DOHH2 (cell line): ENCODE data around the gene ANTXR1.

Experiments
- CTCF ChIP-seq: fragments of 200-600 bp; sonication (generic); IDR thresholded peaks from one replicate; pipeline ENCODE4 v1.5.1; 2014; ENCODE audit warnings: antibody characterized with exemption, mild to moderate bottlenecking, low read depth, low read length; ENCODE audit not compliant: poor library complexity, severe bottlenecking
- EZH2phosphoT487 ChIP-seq: fragments of 200-600 bp; sonication (generic); IDR thresholded peaks from 2 replicates; pipeline ENCODE4 v1.6.1; 2017; ENCODE audit warnings: borderline replicate concordance, mild to moderate bottlenecking, antibody characterized with exemption, low read length, moderate library complexity, mixed read lengths

GRCh38 chr2:69026691-69027459, 13.9 kb downstream of the ANTXR1 start:
- TF ChIP-seq CTCF (no peak), EZH2phosphoT487 (no peak)
